Astrocyte of the cerebellum (primary cell): ENCODE results near the gene GNPTG.

Experiments used
- DNase-seq: peaks from one replicate; pipeline ENCODE4 v3.0.0-alpha.2; 2011; ENCODE audit warnings: low read depth
- H3K4me3 ChIP-seq: 2 replicates; pipeline ENCODE4 v1.5.1; 2011; ENCODE audit warnings: mild to moderate bottlenecking, low read depth, low read length, moderate library complexity
- CTCF ChIP-seq: IDR thresholded peaks from 2 replicates; pipeline ENCODE4 v1.5.1; 2012; ENCODE audit warnings: low read length, low read depth, moderate library complexity, mild to moderate bottlenecking; ENCODE audit errors: missing control alignments
- in situ Hi-C: cut with HindIII; loops from 2 replicates; pipeline ENCODE4 v1.10.0; 2017; ENCODE audit warnings: low sequenced_read_pairs

Gene GNPTG

GRCh38 chr16:1383556-1383955 is 31.8 kb downstream of the GNPTG start:
- in situ Hi-C loops, result loop anchor here (25.0 kb wide), 2 partner anchors 96 to 104 kb away; partner anchors contain the start of genes CLCN7, PTX4 and TELO2
- no peak for TF ChIP-seq CTCF
- no peak overlapping the region for H3K4me3 ChIP-seq
- DNase-seq, result no peak

DNA sequence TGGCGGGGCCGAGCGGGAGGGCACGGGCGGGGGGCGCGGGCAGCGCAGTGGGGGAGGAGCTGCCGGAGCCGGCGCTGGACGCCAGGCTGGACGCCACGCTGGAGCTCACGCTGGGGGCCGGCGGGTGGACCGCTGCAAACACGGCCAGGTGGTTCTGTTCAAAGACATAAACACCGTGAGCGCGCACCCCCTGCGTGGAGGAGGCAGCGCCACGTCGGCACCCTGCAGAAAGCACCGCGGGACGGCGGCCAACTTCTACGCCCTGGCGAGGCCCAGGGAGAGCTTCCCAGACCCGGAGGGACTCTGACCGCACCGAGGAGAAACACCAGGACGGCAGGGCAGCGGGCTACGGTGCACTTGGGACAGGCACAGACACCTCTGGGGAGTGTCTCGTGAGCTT is 33.5 kb downstream of the GNPTG start:
- no peak overlapping the region for H3K4me3 ChIP-seq
- no peak for DNase-seq
- TF ChIP-seq CTCF, result no peak
- in situ Hi-C loops, result loop anchor here (25.0 kb wide), 2 partner anchors 98 to 102 kb away; partner anchors contain the start of genes CLCN7, PTX4 and TELO2

DNA sequence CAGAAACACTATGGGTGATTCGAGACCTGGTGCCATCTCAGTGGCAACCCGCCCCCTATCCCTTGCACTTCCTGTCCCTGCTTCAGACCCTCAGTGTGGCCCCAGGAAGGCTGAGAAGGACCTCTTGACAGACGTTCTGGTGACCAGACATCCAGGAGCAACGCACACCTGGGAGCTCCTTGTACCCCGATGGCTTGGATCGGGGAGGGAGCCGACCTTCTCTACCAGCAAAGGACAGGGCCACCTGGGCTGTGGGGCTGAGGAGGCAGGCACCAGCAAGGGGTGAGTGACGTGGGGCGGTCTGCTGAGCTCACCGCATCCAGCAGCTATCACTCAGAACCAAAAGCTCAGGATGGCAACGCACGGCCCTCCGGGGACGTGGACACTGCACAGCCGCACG is 35.6 kb downstream of the GNPTG start:
- no peak overlapping the region for H3K4me3 ChIP-seq
- in situ Hi-C loops, result loop anchor here (25.0 kb wide), 2 partner anchors 100 kb away; partner anchors contain the start of genes CLCN7, PTX4 and TELO2
- DNase-seq, result no peak
- no peak for TF ChIP-seq CTCF

- no peak overlapping the region for H3K4me3 ChIP-seq
- no peak for DNase-seq
- no peak for TF ChIP-seq CTCF
- in situ Hi-C loops, result loop anchor here (25.0 kb wide), 2 partner anchors 98 to 102 kb away; partner anchors contain the start of genes CLCN7, PTX4 and TELO2
These were observed 38.0 kb downstream of the GNPTG start for GRCh38 chr16:1389762-1390161.

- in situ Hi-C loops, result loop anchor here (25.0 kb wide), 2 partner anchors 97 to 103 kb away; partner anchors contain the start of genes CLCN7, PTX4 and TELO2
- no peak for DNase-seq
- H3K4me3 ChIP-seq, result no peak overlapping the region
- no peak for TF ChIP-seq CTCF
These were observed 38.6 kb downstream of the GNPTG start for GRCh38 chr16:1390239-1390779.

DNA sequence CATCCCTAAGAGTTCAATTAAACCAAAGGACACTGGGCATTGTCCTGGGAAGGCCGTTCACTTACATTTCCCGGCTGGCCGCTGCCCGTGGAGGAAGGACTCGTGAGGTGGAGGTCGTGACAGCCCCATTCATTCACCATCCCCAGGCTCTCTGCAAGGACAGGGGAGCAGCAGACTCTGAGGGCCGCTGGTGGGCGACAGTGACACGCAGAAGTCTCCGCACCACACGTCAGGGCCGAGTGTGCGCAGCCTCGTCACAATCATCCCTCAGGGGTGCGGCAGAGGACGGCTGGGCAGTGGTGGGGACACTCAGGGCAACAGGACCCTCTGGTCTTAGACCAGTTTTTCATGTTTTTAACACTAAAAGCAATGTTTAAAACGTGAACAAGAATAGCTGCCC is 41.1 kb downstream of the GNPTG start:
- H3K4me3 ChIP-seq, result no peak overlapping the region
- DNase-seq, result no peak
- in situ Hi-C loops, result loop anchor here (25.0 kb wide), 2 partner anchors 94 to 106 kb away; partner anchors contain the start of genes CLCN7, PTX4 and TELO2
- TF ChIP-seq CTCF, result no peak
